WTC11 (cell line): ENCODE measurements around the gene RAB26.

Experiments
- EMX1 ChIP-seq: fragments of 250-450 bp; sonication (Bioruptor Pico); IDR thresholded peaks from 2 replicates; pipeline ENCODE4 v1.8.0; 2021; ENCODE audit warnings: mild to moderate bottlenecking
- ESRRA ChIP-seq: sonication (generic); formaldehyde crosslinking; IDR thresholded peaks from 2 replicates; pipeline ENCODE4 v1.8.1; 2022; ENCODE audit warnings: mild to moderate bottlenecking, missing genetic modification reagents, borderline replicate concordance
- FOXJ3 ChIP-seq: sonication (generic); formaldehyde crosslinking; IDR thresholded peaks from 2 replicates; pipeline ENCODE4 v1.9.0; 2021; ENCODE audit warnings: missing genetic modification reagents, mild to moderate bottlenecking, borderline replicate concordance
- TF ChIP-seq, protein P1 (sequence below): fragments of 200-600 bp; IDR thresholded peaks from 2 replicates; pipeline ENCODE4 v1.8.0; 2022; ENCODE audit warnings: antibody characterized with exemption
- TF ChIP-seq, protein P2 (sequence below): sonication (generic); formaldehyde crosslinking; IDR thresholded peaks from 2 replicates; pipeline ENCODE4 v1.8.0; 2022; ENCODE audit warnings: mild to moderate bottlenecking, missing genetic modification reagents
- TF ChIP-seq, protein P3 (sequence below): sonication (generic); formaldehyde crosslinking; conservative IDR thresholded peaks from 2 replicates; pipeline ENCODE4 v1.8.1; 2022; ENCODE audit warnings: mild to moderate bottlenecking, missing genetic modification reagents

DNA sequence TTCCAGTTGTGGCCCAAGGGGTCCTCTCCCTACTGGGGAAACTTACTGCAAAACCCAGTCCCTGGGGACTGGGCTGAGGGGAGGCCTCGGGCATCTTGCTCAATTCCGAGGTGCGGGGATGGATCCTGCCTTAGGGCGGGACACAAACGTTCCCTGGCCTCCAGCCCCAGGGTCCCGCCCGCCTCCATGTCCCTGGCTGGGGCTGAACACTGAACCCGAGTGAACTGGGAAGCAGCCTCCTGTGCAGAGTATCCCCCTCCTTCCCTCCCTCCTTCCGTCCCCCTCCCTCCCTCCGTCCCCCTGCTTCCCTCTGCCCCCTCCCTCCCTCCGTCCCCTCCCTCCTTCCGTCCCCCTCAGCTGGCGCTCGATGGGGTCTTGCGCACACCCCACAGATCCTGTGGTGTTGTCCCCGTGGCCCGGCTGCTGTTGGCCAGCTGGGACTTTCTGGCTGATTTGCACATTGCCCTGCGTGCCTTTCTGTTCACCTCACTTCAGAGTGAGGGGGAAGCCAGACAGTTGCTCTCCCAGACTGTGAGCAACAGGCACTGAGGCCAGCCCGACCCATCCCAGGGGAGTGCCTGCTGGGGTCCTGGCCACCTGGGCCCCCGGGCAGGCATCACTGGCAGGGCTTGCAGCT, 12.6 kb downstream of the RAB26 start:
- no peak for TF ChIP-seq ESRRA (CRISPR knock-in tag)
- TF ChIP-seq, protein P1, sequence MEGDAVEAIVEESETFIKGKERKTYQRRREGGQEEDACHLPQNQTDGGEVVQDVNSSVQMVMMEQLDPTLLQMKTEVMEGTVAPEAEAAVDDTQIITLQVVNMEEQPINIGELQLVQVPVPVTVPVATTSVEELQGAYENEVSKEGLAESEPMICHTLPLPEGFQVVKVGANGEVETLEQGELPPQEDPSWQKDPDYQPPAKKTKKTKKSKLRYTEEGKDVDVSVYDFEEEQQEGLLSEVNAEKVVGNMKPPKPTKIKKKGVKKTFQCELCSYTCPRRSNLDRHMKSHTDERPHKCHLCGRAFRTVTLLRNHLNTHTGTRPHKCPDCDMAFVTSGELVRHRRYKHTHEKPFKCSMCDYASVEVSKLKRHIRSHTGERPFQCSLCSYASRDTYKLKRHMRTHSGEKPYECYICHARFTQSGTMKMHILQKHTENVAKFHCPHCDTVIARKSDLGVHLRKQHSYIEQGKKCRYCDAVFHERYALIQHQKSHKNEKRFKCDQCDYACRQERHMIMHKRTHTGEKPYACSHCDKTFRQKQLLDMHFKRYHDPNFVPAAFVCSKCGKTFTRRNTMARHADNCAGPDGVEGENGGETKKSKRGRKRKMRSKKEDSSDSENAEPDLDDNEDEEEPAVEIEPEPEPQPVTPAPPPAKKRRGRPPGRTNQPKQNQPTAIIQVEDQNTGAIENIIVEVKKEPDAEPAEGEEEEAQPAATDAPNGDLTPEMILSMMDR: no peak
- no peak for TF ChIP-seq FOXJ3 (CRISPR knock-in tag)
- TF ChIP-seq, protein P2, sequence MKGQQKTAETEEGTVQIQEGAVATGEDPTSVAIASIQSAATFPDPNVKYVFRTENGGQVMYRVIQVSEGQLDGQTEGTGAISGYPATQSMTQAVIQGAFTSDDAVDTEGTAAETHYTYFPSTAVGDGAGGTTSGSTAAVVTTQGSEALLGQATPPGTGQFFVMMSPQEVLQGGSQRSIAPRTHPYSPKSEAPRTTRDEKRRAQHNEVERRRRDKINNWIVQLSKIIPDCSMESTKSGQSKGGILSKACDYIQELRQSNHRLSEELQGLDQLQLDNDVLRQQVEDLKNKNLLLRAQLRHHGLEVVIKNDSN: no peak
- TF ChIP-seq, protein P3, sequence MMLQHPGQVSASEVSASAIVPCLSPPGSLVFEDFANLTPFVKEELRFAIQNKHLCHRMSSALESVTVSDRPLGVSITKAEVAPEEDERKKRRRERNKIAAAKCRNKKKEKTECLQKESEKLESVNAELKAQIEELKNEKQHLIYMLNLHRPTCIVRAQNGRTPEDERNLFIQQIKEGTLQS (CRISPR knock-in tag): no peak
- no peak for TF ChIP-seq EMX1 (CRISPR knock-in tag)
